MM.1S (cell line): ENCODE data around the gene CDK6.

Source experiments
- DNase-seq: peaks from one replicate; pipeline ENCODE4 v3.0.0-alpha.2; 2015
- H2AFZ ChIP-seq: fragments of 300-600 bp; sonication (generic); 2 replicates; pipeline ENCODE4 v1.6.0; 2016; ENCODE audit warnings: antibody characterized with exemption, low read length
- H3F3A ChIP-seq: fragments of 300-600 bp; sonication (generic); 2 replicates; pipeline ENCODE4 v1.6.1; 2016; ENCODE audit warnings: mild to moderate bottlenecking, antibody characterized with exemption, low read length, moderate library complexity, mixed read lengths; ENCODE audit not compliant: insufficient read depth
- H3K27ac ChIP-seq: fragments of 300-600 bp; sonication (generic); 2 replicates; pipeline ENCODE4 v1.5.1; 2016; ENCODE audit warnings: mild to moderate bottlenecking, low read length
- H3K27me3 ChIP-seq: fragments of 300-600 bp; sonication (generic); replicated peaks from 2 replicates; pipeline ENCODE4 v1.6.0; 2016; ENCODE audit warnings: low read length; ENCODE audit not compliant: insufficient read depth
- H3K36me3 ChIP-seq: fragments of 300-600 bp; sonication (generic); replicated peaks from 2 replicates; pipeline ENCODE4 v1.6.1; 2016; ENCODE audit warnings: mild to moderate bottlenecking, low read length, mixed read lengths; ENCODE audit not compliant: insufficient read depth
- H3K4me1 ChIP-seq: fragments of 300-600 bp; sonication (generic); 2 replicates; pipeline ENCODE4 v1.6.1; 2016; ENCODE audit warnings: low read length, mixed read lengths
- H3K4me2 ChIP-seq: fragments of 300-600 bp; sonication (generic); 2 replicates; pipeline ENCODE4 v1.6.0; 2016; ENCODE audit warnings: low read depth, low read length
- H3K4me3 ChIP-seq: fragments of 300-600 bp; sonication (generic); 2 replicates; pipeline ENCODE4 v1.5.1; 2016; ENCODE audit warnings: low read length, mixed read lengths
- H3K79me2 ChIP-seq: fragments of 300-600 bp; sonication (generic); 2 replicates; pipeline ENCODE4 v1.6.1; 2016; ENCODE audit warnings: mixed run types, low read length, mixed read lengths
- H3K9ac ChIP-seq: fragments of 300-600 bp; sonication (generic); 2 replicates; pipeline ENCODE4 v1.6.1; 2016; ENCODE audit warnings: low read length, mixed read lengths
- H3K9me2 ChIP-seq: fragments of 300-600 bp; sonication (generic); replicated peaks from 2 replicates; pipeline ENCODE4 v1.6.1; 2016; ENCODE audit warnings: mild to moderate bottlenecking, low read length, mixed read lengths; ENCODE audit not compliant: insufficient read depth
- H3K9me3 ChIP-seq: fragments of 300-600 bp; sonication (generic); replicated peaks from 2 replicates; pipeline ENCODE4 v1.6.1; 2016; ENCODE audit warnings: mild to moderate bottlenecking, low read length, mixed read lengths; ENCODE audit not compliant: insufficient read depth
- H4K20me1 ChIP-seq: fragments of 300-600 bp; sonication (generic); 2 replicates; pipeline ENCODE4 v1.6.1; 2016; ENCODE audit warnings: mild to moderate bottlenecking, low read length, moderate library complexity, mixed read lengths; ENCODE audit not compliant: insufficient read depth
- CTCF ChIP-seq: fragments of 300-600 bp; sonication (generic); IDR thresholded peaks from 2 replicates; pipeline ENCODE4 v1.5.1; 2016; ENCODE audit warnings: antibody characterized with exemption, low read length, mixed read lengths
- EZH2 ChIP-seq: fragments of 300-600 bp; sonication (generic); optimal IDR thresholded peaks from 2 replicates; pipeline ENCODE3; 2017; ENCODE audit warnings: low read depth, mild to moderate bottlenecking, antibody characterized with exemption, low read length, mixed read lengths
- EZH2phosphoT487 ChIP-seq: fragments of 300-600 bp; sonication (generic); IDR thresholded peaks from 2 replicates; pipeline ENCODE4 v1.6.1; 2018; ENCODE audit warnings: antibody characterized with exemption, low read length

The CDK6 gene

GRCh38 chr7:92732316-92733036 is 103.9 kb downstream of the CDK6 start:
- Histone ChIP-seq H3K4me3 (no peak overlapping the region), H3K4me2 (peak overlapping the region; percentile 36; the same call in 1 of the 2 replicates), H3K27ac (peak overlapping the region; percentile 84), H3K9me3 (no peaks in the 10 kb centered on the region), H3K36me3 (no peaks in the 10 kb centered on the region), H3K9me2 (no peaks in the 10 kb centered on the region), H4K20me1 (no peaks in the 10 kb centered on the region), H3F3A (peaks cover 21% of the 10 kb centered on the region), H3K4me1 (peaks cover 50% of the 10 kb centered on the region), H3K9ac (peak overlapping the region; percentile 38; the same call in 1 of the 2 replicates), H2AFZ (no peak overlapping the region), H3K27me3 (no peaks in the 10 kb centered on the region), H3K79me2 (peaks cover 91% of the 10 kb centered on the region)
- DNase-seq, result no peak
- TF ChIP-seq EZH2 (no peak), EZH2phosphoT487 (no peak), CTCF (no peak)

GRCh38 chr7:92731335-92732063 is 104.9 kb downstream of the CDK6 start:
- peaks cover 41% of the 10 kb centered on the region for H3K4me1 ChIP-seq

GRCh38 chr7:92730808-92731207 is 105.6 kb downstream of the CDK6 start:
- Histone ChIP-seq H3K4me1 (peaks cover 37% of the 10 kb centered on the region), H3K27ac (no peak overlapping the region; the same call in 1 of the 2 replicates)

More at GRCh38 chr7:92731335-92732063, 104.9 kb downstream of the CDK6 start:
- peak overlapping the region; percentile 38; the same call in 1 of the 2 replicates for H3K9ac ChIP-seq
- H3K27me3 ChIP-seq, result no peaks in the 10 kb centered on the region
- peaks cover 15% of the 10 kb centered on the region; the same call in 1 of the 2 replicates for H3F3A ChIP-seq
- TF ChIP-seq CTCF, result no peak
- no peak for TF ChIP-seq EZH2phosphoT487
- no peak for TF ChIP-seq EZH2
- H2AFZ ChIP-seq, result no peak overlapping the region
- H3K27ac ChIP-seq, result peak overlapping the region; percentile 84
- no peak overlapping the region for H3K4me3 ChIP-seq
- H3K9me3 ChIP-seq, result no peaks in the 10 kb centered on the region
- H3K9me2 ChIP-seq, result no peaks in the 10 kb centered on the region
- H4K20me1 ChIP-seq, result no peaks in the 10 kb centered on the region
- H3K4me2 ChIP-seq, result peak overlapping the region; percentile 36
- peaks cover 91% of the 10 kb centered on the region for H3K79me2 ChIP-seq
- H3K36me3 ChIP-seq, result no peaks in the 10 kb centered on the region
- DNase-seq, result peak; percentile 82

More at GRCh38 chr7:92730808-92731207, 105.6 kb downstream of the CDK6 start:
- H3K9ac ChIP-seq, result no peak overlapping the region
- DNase-seq, result no peak
- H3K9me3 ChIP-seq, result no peaks in the 10 kb centered on the region
- no peaks in the 10 kb centered on the region for H4K20me1 ChIP-seq
- no peaks in the 10 kb centered on the region for H3K36me3 ChIP-seq
- H3K79me2 ChIP-seq, result peaks cover 92% of the 10 kb centered on the region
- no peak overlapping the region for H3K4me3 ChIP-seq
- H3K9me2 ChIP-seq, result no peaks in the 10 kb centered on the region
- no peaks in the 10 kb centered on the region for H3K27me3 ChIP-seq
- H3K4me2 ChIP-seq, result no peak overlapping the region
- H3F3A ChIP-seq, result peaks cover 15% of the 10 kb centered on the region; the same call in 1 of the 2 replicates
- H2AFZ ChIP-seq, result no peak overlapping the region
- TF ChIP-seq CTCF (no peak), EZH2 (no peak), EZH2phosphoT487 (no peak)
